Inflammatory macrophage treated with lipopolysaccharide for 1 hour (primary cell): Measurements from ENCODE around the gene ACP1.
"Not testable (repeated sequence)": the region's sequence is repeated elsewhere in the genome, so short reads cannot be mapped to it uniquely, and the experiment has no call there.

Experiments used
- DNase-seq, 2 donors: peaks; one replicate each; pipeline ENCODE4 v3.0.0-alpha.2; 2020 to 2022

Gene ACP1

DNA sequence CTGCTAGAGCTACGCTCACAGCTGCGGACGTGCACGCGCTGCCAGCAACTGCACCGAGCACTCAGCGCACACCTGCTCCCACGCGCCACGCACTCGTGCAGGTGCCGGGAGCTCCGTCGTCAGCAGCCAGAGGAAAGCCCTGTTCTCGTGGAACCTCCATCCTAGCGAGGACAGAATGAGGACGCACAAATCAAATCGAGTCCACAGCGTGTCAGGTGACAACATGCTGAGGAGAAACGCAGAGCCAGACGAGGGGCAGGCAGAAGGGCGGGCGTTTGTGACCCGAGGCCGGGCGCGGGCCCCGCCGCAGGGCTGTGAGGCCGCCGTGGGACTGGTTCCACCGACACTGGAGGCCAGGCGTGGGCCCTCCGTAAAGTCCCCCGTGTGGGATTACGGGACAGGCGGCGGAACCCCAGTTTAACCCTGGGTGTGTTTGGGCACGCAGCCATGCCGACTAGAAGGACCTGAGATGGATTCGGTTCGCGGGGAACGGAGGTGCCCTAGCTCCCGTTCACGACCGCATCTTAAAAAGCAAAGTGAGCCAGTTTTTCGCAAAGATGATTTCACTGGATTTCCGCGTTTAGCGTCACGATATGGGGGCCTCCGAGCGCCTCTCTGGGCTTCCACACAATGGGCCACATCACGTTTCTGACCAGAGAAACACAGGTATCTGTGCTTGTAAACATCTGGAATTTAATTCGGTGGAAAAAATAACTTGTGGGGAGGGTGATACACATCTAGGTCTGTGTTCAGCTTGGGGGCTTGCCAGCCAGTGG is 50.0 kb downstream of the ACP1 start:
- DNase-seq = no peak

- not testable (repeated sequence) for DNase-seq
Observed at GRCh38 chr2:315925-316324, 51.2 kb downstream of the ACP1 start.

GRCh38 chr2:316381-316780 is 51.6 kb downstream of the ACP1 start:
- no peak for DNase-seq

- no peak for DNase-seq
Observed at GRCh38 chr2:317501-318424, 53.0 kb downstream of the ACP1 start.

- DNase-seq = no peak
Observed at GRCh38 chr2:319059-319600, 54.4 kb downstream of the ACP1 start.

DNA sequence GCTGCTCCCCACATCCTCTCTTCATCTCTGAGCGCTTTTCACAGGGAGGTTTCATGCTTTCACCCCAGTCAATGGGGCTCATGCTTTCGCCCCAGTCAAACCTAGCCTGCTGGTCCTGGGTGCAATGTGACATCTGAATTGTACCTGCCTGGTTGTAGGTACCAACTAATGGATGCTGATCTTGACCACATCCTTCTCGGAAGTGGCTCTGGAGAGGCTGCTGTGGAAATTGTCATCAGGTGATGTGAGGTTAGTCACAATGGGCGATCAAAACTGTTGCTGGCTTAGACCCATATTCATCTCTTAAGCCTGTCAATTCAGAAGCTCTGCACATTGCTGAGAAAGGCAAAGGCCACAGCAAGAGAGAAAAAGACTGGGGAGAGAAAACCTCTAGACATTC is 55.8 kb downstream of the ACP1 start:
- no peak for DNase-seq

- no peak for DNase-seq
Observed at GRCh38 chr2:322326-322725, 57.6 kb downstream of the ACP1 start.

DNA sequence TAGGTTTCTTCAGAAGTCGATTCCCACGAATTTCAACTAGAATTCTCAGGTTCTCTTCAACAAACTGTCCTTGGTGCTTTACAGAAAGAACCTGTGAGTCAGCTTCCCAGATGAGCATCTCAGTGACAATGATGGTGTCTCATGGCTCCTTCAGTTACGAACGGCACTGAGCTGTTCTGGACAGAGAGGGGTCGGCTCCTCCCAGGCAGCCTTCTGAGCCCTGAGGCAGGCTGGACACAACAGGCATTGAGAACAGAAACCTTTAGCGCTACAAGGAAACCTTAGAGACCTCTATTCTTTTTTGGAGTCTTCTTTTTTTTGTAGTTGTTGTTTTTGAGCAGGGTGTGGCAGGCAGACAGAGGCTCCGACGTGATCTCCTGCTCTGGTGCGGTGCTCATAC is 58.3 kb downstream of the ACP1 start:
- DNase-seq = no peak
